Stimulated activated CD8-positive, alpha-beta memory T cell treated with anti-CD3 and anti-CD28 coated beads, Interleukin-2, amount 100 ng/mL, for 48 hours (primary cell): ENCODE data around the gene PIGZ.

Experiments used
- DNase-seq, 2 donors: peaks; one replicate each; pipeline ENCODE4 v3.0.0-alpha.2; 2020; ENCODE audit warnings: low read depth in 2 of 2

The PIGZ gene

DNA sequence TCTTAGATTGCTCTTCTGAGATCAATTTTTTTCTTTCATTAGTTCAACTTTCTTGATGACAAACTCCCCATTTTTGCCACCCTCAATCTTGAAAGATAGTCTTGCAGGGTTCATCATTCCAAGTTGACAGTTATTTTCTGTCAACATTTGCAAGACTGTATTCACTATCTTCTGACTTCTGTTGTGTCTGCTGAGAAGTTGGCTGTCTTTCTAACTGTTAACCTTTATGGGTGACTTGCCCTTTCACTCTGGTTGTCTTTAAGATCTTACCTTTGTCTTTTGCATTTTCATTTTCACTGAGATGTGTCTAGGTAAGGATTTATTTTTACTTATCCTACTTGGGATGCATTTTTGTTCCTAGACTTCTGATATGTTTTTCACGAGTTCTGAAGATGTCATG is 14.6 kb upstream of the PIGZ start:
- DNase-seq: no peak

DNA sequence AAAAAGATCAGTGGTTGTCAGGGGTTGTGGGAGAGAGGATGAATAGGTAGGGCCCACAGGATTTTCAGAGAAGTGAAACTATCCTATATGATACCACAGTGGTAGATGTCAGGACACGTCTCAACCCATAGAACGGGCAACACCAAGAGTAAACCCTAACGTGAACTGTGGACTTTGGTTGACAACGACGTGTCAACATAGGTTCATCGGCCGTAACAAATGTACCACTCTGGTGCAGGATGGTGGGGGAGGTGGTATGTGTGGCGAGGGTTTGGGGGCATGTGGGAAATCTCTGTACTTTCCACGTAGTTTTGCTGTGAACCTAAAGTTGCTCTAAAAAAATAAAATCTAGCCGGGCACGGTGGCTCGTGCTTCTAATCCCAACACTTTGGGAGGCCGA is 13.0 kb upstream of the PIGZ start:
- DNase-seq: no peak

DNA sequence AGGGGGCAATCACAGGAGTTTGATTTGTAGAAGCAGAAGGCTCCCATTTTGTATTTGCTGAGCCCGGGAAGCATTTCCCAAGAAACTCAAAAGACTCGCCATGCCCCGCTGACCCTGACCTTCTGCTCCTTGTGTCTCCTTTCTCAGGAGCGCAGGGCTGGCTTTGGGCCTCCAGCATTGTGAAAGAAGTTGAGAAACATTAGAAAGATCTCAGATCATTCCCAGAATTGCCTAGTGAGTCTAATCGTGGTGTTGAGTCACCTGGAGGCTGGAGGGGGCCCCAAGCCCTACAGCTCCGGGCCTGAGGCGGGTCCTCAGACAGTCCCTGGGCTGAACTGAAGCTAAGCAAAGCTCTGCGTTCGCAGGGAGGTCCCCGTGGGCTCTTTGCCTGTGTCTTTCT is 10.9 kb upstream of the PIGZ start:
- no peak for DNase-seq

DNA sequence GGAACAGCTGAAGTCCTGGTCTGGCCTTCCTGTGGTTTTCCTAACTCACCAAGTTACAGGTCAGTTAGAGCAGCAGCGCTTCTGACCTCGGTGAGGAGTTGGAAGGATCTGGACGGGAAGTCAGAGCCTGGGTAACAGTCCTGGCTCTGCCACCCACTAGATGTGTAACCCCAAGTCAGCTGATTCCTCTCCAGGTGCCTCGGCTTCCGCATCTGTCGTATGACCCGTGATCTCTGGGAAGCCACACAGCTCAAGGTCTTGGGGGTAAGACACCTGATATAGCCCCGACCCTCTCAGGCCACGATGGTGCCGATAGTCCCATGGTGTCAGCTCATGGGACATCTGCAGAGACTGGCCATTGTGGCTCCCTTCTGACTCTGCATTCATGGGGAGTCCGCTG is 8.3 kb upstream of the PIGZ start:
- no peak for DNase-seq

DNA sequence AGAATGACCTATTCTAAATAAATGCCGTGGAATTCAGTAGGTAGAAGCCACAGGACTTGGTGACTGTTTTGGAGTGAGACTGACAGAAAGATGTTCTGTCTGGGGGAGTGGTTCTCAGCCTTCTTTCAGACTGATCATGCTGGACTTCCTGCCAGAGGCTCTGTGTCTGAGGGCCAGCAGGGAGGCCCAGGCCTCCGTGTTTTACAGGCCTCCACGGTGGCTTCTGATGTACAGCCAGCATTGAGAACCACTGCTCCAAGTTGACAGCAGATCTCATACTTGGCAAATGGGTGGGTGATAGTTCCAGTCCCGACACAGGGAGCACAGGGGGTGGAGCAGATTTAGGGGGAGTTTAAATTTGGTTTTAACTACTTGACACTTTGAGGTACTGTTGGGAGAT is 6.7 kb upstream of the PIGZ start:
- DNase-seq: no peak

DNA sequence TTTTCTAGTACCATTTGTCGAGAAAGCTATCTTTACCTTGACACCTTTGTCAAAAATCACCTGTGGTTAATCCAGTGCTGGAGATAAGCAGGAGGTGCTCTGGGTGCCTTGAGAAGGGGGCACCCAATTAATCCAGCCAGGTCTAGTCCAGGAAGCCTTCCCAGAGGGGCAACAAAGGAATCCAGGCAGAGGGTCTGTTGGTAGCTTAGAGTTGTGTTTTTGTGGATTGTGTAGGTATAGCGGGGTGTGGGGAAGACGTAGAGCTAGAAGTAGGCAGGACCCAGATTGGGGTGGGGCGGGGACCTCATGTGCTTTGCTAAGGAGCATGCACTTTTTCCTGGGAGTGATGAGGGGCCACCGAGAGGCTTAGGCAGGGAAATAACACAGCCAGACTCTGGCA is 6.0 kb upstream of the PIGZ start:
- DNase-seq: no peak

DNA sequence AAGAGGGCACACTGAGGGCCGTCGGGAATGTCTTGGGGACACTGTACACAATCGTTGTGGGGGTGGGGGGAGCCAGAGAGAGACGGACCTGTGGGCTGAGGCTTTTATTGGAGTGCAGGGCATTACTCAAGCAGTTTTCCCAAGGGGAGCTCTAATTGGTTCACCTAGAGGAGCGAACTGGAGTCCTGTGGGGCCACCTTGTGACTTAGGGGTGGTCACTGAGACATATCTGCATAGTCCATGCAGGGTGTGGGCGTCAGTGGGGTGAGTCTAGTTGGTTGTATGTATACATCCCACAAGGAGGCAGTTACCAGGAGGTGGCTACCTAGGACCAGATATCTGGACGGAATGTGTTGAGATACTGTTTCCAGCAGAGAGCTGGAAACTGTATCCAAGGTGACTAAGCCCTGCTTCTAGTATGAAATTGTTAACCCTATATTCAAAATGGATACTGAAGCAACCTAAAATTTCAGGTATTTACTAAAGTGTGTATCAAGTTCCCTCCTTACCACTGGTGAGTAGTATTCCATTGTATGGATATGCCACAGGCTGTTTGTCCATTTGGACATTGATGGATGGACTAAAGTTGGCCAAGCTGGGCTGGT is 2.6 kb upstream of the PIGZ start:
- no peak for DNase-seq

DNA sequence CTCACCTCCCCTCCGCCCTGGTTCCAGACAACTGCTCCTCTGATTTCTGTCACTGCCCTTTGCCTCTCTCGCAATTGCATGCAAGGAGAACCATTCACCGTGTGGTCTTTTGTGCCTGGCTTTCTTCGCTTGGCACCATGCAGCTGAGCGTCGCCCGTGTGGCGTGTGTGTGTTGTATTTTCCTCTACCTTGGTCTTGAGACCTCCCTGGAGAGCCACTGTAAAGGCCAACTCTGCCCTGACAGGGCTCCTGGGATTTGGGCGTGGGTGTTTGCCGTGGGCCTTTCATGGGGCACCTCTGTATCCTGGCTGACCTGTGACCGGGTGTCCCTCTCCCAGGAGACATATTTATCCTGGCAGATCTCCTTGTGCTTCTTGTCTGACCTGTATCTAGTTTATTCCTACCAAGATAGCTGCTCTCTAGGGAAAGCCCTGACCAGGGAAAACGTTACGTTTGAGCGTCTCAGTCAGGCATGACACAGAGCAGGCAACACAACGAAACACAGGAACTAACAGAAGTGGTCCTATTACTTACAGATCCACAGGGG is 2.0 kb upstream of the PIGZ start:
- DNase-seq: no peak

DNA sequence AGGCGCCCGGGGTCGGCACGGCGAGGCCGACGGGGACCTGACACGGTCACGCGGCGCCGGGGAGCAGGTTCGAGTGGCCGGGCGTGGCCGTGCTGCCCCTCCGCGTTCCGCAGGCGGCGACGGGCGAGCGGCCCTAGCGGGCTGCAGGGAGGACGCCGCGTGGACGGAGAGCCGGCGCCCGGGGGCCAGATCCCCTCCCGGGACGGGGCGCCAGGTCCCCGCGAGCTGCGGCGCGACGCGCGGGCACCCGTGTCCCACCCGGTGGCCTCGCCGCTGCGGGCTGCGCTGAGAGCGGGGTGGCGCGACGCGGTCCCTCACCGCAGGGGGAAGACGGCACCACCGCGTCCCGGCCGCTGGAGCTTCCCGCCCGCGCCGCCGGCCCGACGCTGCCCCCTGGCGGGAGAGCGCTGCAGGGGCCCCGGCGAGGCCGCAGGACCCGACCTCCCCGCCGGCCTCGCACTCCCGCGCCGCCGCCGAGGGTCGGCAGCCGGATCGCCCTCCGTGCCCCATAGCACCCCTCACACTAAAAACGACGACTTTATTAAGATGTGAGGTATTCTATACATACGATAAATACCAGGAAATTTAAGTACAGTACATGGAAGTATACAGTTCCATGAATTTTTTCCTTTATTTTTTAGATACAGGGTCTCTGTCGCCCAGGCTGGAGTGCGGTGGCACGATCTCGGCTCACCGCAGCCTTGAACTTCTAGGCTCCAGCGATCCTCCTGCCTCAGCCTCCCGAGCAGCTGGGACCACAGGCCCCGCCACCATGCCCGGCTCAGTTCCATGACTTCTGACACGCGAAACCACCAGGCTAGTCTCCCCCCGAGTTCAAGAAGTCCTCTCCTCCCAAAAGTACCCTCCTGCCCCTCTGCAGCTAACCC is 1.3 kb upstream of the PIGZ start:
- peak; percentile 56 to 68 for DNase-seq

DNA sequence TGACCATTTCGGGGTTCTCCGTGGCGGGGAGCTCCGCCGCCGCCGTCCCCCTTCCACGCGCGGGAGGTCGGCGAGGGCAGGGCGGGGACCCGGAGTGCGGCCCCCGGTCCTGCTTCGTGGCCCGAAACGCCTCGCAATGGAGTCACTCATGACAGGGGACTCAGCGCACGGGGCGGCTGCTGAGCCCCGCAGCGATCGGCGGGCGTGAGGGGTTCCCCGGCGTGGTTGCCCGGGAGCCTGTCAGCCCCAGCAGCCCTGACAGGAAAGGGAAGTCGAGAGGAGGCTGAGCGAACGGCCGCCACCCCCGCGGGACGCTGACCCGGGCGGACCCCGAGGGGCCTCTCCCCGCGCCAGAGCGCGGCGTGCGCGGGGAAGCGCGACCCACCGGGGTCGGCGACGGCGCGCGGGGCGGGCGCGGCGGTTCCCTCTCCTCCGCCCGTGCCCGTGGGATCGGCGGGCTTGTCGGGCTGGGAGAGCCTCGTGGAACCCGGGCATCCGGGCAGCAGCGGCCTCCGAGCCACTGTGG is 564 bp upstream of the PIGZ start:
- DNase-seq: peak; percentile 32 to 35

DNA sequence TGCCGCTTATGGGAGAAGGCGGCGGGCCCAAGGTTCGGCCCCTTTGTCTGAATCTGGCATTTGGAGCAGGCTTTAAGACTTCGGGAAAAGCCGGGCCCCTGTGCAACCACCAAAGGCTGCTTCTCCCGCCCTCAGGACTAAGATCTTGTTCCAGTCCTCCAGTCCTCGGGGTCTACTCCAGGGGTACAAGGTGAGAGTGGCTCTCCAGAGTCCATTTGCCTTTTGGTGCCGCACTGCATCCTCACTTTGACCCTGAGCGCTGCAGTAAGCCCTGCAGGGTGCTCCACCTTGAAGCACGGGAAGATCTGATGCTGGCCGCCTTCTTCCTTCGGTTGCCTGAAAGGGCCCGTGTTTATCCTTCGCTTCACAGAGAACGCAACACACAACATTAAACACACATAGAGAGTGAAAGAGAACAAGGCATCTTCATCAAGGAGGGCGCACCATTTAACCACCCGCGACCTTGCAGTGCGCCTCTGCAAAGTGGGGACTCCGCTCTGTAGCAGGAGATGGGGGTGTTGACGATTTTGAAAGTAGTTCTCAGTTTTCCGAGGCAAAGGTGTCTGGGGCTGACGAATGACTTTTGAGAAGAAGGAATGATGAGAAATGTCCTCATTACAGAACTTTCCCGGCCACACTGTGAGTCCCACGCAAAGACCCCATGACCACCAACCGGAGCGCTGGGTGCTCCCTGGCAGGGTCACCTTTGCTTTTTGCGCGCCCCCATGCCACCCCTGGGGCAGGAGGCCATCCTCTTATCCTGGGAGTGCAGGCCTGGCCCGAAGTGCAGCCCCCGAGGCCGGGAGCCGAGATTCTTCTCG is 1.0 kb downstream of the PIGZ start:
- DNase-seq: no peak

DNA sequence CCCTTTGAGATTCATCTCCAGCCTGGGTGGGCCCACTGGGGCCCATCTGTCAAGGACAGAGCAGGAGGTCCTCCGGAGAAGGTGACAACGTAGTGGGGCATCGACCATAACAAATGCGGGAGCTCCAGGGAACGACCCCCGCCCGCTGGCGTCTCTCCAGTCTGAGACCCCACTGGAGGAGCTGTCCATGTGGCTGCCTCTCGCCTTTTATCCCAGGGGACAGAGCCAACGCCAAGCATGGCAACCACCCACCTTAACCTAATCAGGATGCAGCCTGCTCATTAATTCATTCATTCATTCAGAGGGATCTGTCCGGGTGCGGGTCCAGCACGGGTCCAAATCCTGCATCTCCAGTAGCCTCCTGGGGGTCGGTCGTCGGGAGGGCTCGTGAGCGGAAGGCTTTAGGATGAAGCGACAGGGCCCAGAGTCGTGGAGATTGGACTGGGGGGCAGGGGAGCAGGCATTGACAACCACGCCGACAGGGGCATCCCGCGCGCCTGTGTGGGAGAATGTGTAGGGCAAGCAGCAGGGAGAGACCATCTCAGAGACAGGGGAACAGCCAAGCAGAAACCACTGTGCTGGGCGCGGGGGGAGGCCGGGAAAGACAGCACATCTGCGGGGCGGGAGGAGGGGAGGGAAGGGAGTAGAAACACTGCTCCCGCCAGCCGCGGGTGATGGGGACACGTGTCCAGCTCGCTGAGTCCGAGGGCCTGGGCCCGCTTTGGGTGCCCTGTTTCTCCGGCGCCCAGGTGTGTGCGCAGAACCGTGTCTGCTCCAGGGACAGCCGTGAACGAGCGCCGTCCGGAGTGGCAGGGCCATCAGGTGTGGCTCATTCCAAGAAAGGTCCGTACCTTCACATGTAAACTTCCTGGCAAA is 1.9 kb downstream of the PIGZ start:
- DNase-seq: no peak

DNA sequence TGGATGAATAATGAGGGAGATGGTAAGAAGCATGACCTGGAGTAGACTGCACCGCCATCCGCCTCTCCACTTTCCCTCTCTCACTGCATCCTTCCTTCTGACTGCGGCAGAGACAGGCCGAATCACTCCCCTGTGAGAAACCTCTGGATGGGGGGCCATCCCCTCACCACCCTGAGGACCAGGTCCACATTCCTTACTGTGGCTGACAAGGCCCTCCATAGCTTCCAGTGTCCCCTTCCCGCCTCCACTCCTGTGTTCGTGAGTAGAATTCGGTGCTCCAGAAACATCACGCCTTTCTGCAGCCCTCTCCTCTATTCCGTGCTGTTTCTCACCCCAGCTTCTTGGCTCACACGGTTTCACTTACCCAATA is 2.8 kb downstream of the PIGZ start:
- DNase-seq: no peak

DNA sequence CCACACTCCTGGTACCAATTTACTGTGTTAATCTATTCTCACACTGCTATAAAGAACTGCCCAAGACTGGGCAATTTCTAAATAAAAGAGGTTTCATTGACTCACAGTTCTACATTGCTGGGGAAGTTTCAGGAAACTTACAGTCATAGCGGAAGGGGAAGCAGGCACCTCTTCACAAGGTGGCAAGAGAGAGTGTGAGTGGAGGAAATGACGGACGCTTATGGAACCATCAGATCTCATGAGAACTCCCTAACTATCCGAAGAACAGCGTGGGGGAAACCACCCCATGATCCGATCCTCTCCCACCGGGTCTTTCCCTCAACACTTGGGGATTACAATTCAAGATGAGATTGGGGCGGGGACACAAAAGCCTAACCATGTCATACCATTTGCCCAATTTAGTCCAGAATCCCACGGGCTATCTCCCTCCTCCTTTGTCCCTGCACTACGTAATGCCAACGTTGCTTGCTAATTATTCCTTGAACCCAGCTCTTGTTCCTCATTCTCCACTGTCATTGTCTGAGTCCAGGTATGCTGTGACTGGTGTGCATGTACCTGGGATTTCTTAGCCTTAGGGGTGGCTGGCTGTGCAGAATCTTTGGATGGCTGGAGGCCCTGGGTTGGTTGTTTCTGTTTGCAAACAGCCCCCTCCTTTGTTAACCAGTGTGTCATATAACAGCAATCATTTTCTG is 3.4 kb downstream of the PIGZ start:
- DNase-seq: no peak

DNA sequence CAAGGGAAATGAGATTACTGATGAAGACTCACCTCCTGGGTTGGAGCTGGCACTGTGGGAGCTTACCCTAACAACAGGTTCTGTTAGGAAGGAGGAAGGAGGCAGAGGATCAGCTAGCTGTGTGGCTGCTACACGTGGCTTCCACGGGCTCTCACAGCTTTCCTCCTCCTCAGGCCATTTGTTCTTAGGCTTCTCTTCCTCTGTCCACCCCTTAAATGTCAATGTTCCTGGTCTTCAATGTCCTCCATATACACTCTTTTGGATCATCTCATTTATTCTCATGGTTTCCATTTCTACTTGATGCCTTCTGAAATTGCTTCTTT is 5.0 kb downstream of the PIGZ start:
- DNase-seq: no peak

DNA sequence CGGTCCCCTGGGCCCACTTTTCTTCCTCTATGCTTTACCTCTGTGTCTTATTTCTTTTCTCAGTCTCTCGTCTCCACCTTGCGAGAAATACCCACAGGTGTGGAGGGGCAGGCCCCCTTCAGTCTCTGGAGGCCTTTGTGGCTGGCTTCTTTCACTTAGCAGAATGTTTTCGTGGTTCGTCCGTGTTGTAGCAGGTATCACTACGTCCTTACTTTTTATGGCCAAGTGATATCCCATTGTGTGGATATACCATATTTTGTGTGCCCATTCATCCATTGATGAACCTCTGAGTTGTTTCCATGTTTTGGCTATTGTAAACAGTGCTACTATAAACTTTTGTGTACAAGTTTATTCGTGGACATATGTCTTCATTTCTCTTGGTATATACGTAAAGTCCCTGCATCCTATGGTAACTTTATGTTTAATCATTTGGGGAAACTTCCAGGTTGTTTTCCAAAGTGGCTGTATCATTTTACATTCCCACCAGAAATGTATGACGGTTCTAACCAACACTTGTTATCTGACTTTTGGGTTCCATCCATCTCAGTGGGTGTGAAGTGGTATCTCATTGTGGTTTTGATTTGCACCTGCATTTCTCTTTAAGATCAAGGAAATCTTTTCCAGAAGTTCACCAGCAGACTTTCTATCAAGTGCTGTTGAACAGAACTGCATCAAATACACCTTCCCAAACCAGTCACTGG is 5.6 kb downstream of the PIGZ start:
- no peak for DNase-seq

DNA sequence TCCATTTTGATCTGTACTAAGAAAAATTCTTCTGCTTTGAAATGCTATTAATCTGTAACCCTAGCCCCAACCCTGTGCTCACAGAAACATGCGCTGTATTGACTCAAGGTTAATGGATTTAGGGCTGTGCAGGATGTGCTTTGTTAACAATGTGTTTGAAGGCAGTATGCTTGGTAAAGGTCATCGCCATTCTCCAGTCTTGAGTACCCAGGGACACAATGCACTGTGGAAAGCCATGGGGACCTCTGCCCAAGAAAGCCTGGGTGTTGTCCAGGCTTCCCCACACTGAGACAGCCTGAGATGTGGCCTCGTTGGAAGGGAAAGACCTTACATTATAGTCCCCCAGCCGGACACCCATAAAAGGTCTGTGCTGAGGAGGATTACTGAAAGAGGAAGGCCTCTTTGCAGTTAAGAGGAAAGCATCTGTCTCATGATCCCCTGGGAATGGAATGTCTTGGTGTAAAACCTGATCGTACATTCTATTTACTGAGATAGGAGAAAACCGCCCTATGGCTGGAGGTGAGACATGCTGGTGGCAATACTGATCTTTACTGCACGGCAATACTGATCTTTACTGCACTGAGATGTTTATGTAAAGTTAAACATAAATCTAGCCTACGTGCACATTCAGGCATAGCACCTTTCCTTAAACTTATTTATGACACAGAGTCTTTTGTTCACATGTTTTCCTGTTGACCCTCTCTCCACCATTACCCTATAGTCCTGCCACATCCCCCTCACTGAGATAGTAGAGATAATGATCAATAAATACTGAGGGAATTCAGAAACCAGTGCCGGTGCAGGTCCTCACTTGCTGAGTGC is 6.3 kb downstream of the PIGZ start:
- DNase-seq: no peak

DNA sequence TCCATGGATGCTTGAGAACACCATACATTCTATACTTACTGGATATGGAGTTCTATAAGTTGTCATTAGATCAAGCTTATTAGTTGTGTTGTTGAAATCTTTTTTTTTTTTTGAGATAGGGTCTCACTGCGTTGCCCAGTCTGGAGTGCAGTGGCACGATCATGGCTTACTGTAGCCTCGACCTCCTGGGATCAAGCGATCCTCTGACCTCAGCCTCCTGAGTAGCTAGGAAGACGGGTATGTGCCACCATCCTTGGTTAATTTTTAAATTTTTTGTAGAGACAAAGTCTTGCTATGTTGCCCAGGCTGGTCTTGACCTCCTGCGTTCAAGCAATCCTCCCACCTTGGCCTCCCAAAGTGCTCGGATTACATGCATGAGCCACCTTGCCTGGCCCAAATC is 13.8 kb downstream of the PIGZ start:
- DNase-seq: no peak

DNA sequence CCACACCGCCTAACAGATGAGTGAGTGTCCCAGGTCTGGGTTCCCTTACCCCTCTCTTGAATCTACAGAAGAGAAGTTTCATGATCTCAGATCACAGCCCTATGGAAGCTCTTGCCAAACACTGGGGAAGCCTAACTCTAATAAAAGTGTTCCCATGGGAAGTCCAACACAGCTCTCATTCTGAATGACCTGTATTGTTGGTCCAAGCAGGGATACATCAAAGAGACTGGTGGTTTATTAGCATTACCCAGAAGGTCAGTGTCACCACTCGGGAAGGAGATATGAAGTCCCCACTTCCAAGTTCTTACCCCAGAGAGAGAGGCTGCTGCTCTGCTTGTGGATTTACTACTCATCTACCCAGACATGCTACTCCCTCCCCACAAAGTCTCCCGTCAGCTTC is 17.3 kb downstream of the PIGZ start:
- no peak for DNase-seq
